Suprapubic skin (tissue), 3 donors: Measurements from ENCODE around the gene SYT15B.
"Not testable (repeated sequence)": the region's sequence is repeated elsewhere in the genome, so short reads cannot be mapped to it uniquely, and the experiment has no call there.

Experiments used
- CTCF ChIP-seq, 2 donors: fragments of 200-600 bp in 1 of 2; fragments of 450-650 bp in 1 of 2; sonication (generic) in 1 of 2; IDR thresholded peaks; one replicate each; pipeline ENCODE4 v1.5.1; 2016 to 2019; ENCODE audit warnings: antibody characterized with exemption in 2 of 2, mild to moderate bottlenecking in 1 of 2, moderate library complexity in 1 of 2
- POLR2A ChIP-seq, 2 donors: fragments of 450-650 bp; IDR thresholded peaks; one replicate each; pipeline ENCODE4 v1.6.1; 2017; ENCODE audit warnings: antibody characterized with exemption in 2 of 2, mild to moderate bottlenecking in 2 of 2, moderate library complexity in 2 of 2

- TF ChIP-seq POLR2A, CTCF (IDR thresholded peaks at IDR 0.05): not testable (repeated sequence)
Observed at GRCh38 chr10:47744881-47745280, 18.5 kb downstream of the SYT15B start.
